Suprapubic skin (tissue), 4 donors: ENCODE measurements around the gene GAPDHS.

Experiments
- POLR2A ChIP-seq, 2 donors: fragments of 450-650 bp; IDR thresholded peaks; one replicate each; pipeline ENCODE4 v1.6.1; 2017; ENCODE audit warnings: antibody characterized with exemption in 2 of 2, mild to moderate bottlenecking in 2 of 2, moderate library complexity in 2 of 2
- POLR2AphosphoS5 ChIP-seq, 3 donors: sonication (generic); formaldehyde crosslinking; IDR thresholded peaks; one replicate each; pipeline ENCODE4 v1.6.1; 2017; ENCODE audit warnings: antibody characterized with exemption in 3 of 3
- TF ChIP-seq, protein P1 (sequence below), 2 donors: fragments of 200-600 bp in 1 of 2; fragments of 450-650 bp in 1 of 2; sonication (generic) in 1 of 2; IDR thresholded peaks; one replicate each; pipeline ENCODE4 v1.5.1; 2016 to 2019; ENCODE audit warnings: antibody characterized with exemption in 2 of 2, mild to moderate bottlenecking in 1 of 2, moderate library complexity in 1 of 2

DNA sequence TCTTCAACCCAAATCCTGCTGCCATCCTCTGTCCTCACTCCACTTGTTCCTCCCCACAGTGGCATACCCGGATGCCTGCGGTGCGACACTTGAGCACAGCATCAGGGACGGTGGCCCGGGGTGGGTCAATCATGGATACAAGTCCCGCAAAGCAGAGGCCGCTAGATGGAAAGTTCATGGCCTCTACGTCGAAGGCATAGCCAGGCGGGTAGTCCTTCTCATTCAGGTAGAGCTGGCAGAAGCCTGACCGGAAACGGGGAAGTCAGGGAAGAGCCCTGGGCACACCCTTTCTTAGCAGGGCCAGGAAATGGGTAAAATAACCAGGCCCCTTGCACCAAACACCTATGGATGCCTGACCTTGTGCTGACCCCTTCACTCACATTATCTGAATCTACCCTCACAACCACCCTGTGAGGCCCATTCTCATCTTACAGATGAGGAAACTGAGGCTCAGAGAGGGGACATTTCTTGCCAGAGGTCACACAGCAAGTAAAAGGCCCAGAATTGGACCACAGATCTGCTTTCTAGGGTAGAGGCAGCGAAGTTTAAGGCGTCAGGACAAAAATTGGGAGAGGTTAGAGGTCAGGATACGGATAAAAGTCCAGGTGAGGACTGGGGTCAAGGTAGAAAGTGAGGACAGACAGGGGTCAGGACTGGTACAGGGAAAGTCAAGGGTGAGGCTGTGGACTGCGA, 23.7 kb downstream of the GAPDHS start:
- TF ChIP-seq, protein P1, sequence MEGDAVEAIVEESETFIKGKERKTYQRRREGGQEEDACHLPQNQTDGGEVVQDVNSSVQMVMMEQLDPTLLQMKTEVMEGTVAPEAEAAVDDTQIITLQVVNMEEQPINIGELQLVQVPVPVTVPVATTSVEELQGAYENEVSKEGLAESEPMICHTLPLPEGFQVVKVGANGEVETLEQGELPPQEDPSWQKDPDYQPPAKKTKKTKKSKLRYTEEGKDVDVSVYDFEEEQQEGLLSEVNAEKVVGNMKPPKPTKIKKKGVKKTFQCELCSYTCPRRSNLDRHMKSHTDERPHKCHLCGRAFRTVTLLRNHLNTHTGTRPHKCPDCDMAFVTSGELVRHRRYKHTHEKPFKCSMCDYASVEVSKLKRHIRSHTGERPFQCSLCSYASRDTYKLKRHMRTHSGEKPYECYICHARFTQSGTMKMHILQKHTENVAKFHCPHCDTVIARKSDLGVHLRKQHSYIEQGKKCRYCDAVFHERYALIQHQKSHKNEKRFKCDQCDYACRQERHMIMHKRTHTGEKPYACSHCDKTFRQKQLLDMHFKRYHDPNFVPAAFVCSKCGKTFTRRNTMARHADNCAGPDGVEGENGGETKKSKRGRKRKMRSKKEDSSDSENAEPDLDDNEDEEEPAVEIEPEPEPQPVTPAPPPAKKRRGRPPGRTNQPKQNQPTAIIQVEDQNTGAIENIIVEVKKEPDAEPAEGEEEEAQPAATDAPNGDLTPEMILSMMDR (IDR thresholded peaks at IDR 0.05): no peak
- TF ChIP-seq POLR2A (IDR thresholded peaks at IDR 0.05): no peak
- TF ChIP-seq POLR2AphosphoS5 (IDR thresholded peaks at IDR 0.05): no peak
